HEK293 (cell line): Measurements from ENCODE around the gene COQ7.

Source experiments
- EGR2 ChIP-seq: fragments of 450-650 bp; formaldehyde crosslinking; IDR thresholded peaks from 2 replicates; pipeline ENCODE4 v1.5.1; 2016; ENCODE audit warnings: low read depth, missing biosample characterization, missing genetic modification characterization
- GFI1B ChIP-seq: fragments of 450-650 bp; formaldehyde crosslinking; IDR thresholded peaks from 2 replicates; pipeline ENCODE4 v1.5.1; 2016; ENCODE audit warnings: missing biosample characterization, missing genetic modification characterization
- HOXD13 ChIP-seq: sonication (generic); formaldehyde crosslinking; IDR thresholded peaks from 2 replicates; pipeline ENCODE4 v1.8.0; 2022; ENCODE audit warnings: missing genetic modification reagents, borderline replicate concordance
- MZF1 ChIP-seq: fragments of 450-650 bp; formaldehyde crosslinking; IDR thresholded peaks from 2 replicates; pipeline ENCODE4 v1.5.1; 2017; ENCODE audit warnings: missing biosample characterization, missing genetic modification characterization, borderline replicate concordance
- REST ChIP-seq: fragments of 450-650 bp; formaldehyde crosslinking; IDR thresholded peaks from 2 replicates; pipeline ENCODE4 v1.5.1; 2016; ENCODE audit warnings: missing biosample characterization, missing genetic modification characterization
- SALL2 ChIP-seq: fragments of 450-650 bp; formaldehyde crosslinking; IDR thresholded peaks from 2 replicates; pipeline ENCODE4 v1.5.0; 2017; ENCODE audit warnings: missing biosample characterization, mild to moderate bottlenecking, missing genetic modification characterization, borderline replicate concordance
- SP7 ChIP-seq: fragments of 450-650 bp; formaldehyde crosslinking; IDR thresholded peaks from 2 replicates; pipeline ENCODE4 v1.5.1; 2016; ENCODE audit warnings: missing biosample characterization, missing genetic modification characterization
- ZBTB17 ChIP-seq: fragments of 450-650 bp; formaldehyde crosslinking; IDR thresholded peaks from 2 replicates; pipeline ENCODE4 v1.5.1; 2016; ENCODE audit warnings: missing biosample characterization, missing genetic modification characterization
- ZBTB44 ChIP-seq: fragments of 450-650 bp; IDR thresholded peaks from 2 replicates; pipeline ENCODE4 v1.5.1; 2018; ENCODE audit warnings: missing biosample characterization, mild to moderate bottlenecking, missing genetic modification characterization
- ZNF10 ChIP-seq: fragments of 450-650 bp; formaldehyde crosslinking; IDR thresholded peaks from 2 replicates; pipeline ENCODE4 v1.5.1; 2017; ENCODE audit warnings: missing biosample characterization, missing genetic modification characterization
- ZNF146 ChIP-seq: fragments of 450-650 bp; formaldehyde crosslinking; IDR thresholded peaks from 2 replicates; pipeline ENCODE4 v1.5.1; 2016; ENCODE audit warnings: missing biosample characterization, missing genetic modification characterization
- ZNF221 ChIP-seq: fragments of 450-650 bp; formaldehyde crosslinking; IDR thresholded peaks from 2 replicates; pipeline ENCODE4 v1.5.1; 2017; ENCODE audit warnings: missing biosample characterization, missing genetic modification characterization, borderline replicate concordance
- ZNF280D ChIP-seq: fragments of 450-650 bp; formaldehyde crosslinking; IDR thresholded peaks from 2 replicates; pipeline ENCODE4 v1.5.1; 2016; ENCODE audit warnings: missing biosample characterization, missing genetic modification characterization
- ZNF354C ChIP-seq: fragments of 450-650 bp; formaldehyde crosslinking; IDR thresholded peaks from 2 replicates; pipeline ENCODE4 v1.5.1; 2016; ENCODE audit warnings: missing biosample characterization, missing genetic modification characterization, low read depth, borderline replicate concordance
- ZNF366 ChIP-seq: fragments of 450-650 bp; formaldehyde crosslinking; conservative IDR thresholded peaks from 2 replicates; pipeline ENCODE4 v1.5.1; 2016; ENCODE audit warnings: missing biosample characterization, missing genetic modification characterization
- ZNF391 ChIP-seq: fragments of 450-650 bp; formaldehyde crosslinking; IDR thresholded peaks from 2 replicates; pipeline ENCODE4 v1.5.1; 2016; ENCODE audit warnings: low read depth, missing biosample characterization, missing genetic modification characterization, borderline replicate concordance
- ZNF394 ChIP-seq: fragments of 450-650 bp; formaldehyde crosslinking; IDR thresholded peaks from 2 replicates; pipeline ENCODE4 v1.5.1; 2016; ENCODE audit warnings: missing biosample characterization, missing genetic modification characterization, mild to moderate bottlenecking, moderate library complexity, borderline replicate concordance
- ZNF423 ChIP-seq: fragments of 450-650 bp; formaldehyde crosslinking; IDR thresholded peaks from 2 replicates; pipeline ENCODE4 v1.5.1; 2016; ENCODE audit warnings: missing biosample characterization, missing genetic modification characterization
- ZNF426 ChIP-seq: fragments of 450-650 bp; formaldehyde crosslinking; IDR thresholded peaks from 2 replicates; pipeline ENCODE4 v1.5.1; 2017; ENCODE audit warnings: missing biosample characterization, missing genetic modification characterization, mild to moderate bottlenecking, inconsistent platforms, moderate library complexity
- ZNF449 ChIP-seq: fragments of 450-650 bp; formaldehyde crosslinking; IDR thresholded peaks from 2 replicates; pipeline ENCODE4 v1.5.1; 2017; ENCODE audit warnings: missing biosample characterization, mild to moderate bottlenecking, missing genetic modification characterization, moderate library complexity
- ZNF530 ChIP-seq: fragments of 450-650 bp; formaldehyde crosslinking; IDR thresholded peaks from 2 replicates; pipeline ENCODE4 v1.5.1; 2016; ENCODE audit warnings: low read depth, missing biosample characterization, missing genetic modification characterization
- ZNF580 ChIP-seq: fragments of 450-650 bp; formaldehyde crosslinking; IDR thresholded peaks from 2 replicates; pipeline ENCODE4 v1.5.1; 2016; ENCODE audit warnings: missing biosample characterization, missing genetic modification characterization
- ZNF600 ChIP-seq: fragments of 450-650 bp; formaldehyde crosslinking; IDR thresholded peaks from 2 replicates; pipeline ENCODE4 v1.5.1; 2016; ENCODE audit warnings: missing biosample characterization, missing genetic modification characterization
- ZNF626 ChIP-seq: fragments of 450-650 bp; sonication (Bioruptor Pico); formaldehyde crosslinking; IDR thresholded peaks from 2 replicates; pipeline ENCODE4 v1.5.1; 2018; ENCODE audit warnings: missing biosample characterization, missing genetic modification characterization, inconsistent platforms
- ZNF704 ChIP-seq: fragments of 450-650 bp; formaldehyde crosslinking; IDR thresholded peaks from 2 replicates; pipeline ENCODE4 v1.5.1; 2016; ENCODE audit warnings: missing biosample characterization, missing genetic modification characterization
- ZNF768 ChIP-seq: fragments of 450-650 bp; formaldehyde crosslinking; IDR thresholded peaks from 2 replicates; pipeline ENCODE4 v1.5.1; 2018; ENCODE audit warnings: missing biosample characterization, mild to moderate bottlenecking, missing genetic modification characterization
- ZNF843 ChIP-seq: fragments of 450-650 bp; formaldehyde crosslinking; IDR thresholded peaks from 2 replicates; pipeline ENCODE4 v1.5.1; 2016; ENCODE audit warnings: missing biosample characterization, missing genetic modification characterization
- ZSCAN23 ChIP-seq: fragments of 450-650 bp; formaldehyde crosslinking; IDR thresholded peaks from 2 replicates; pipeline ENCODE4 v1.5.1; 2016; ENCODE audit warnings: missing biosample characterization, missing genetic modification characterization

The COQ7 gene

GRCh38 chr16:19102187-19102872 lies 34.9 kb downstream of the COQ7 start (continued):
- TF ChIP-seq ZNF391 (tag by site-specific recombination) (peak; percentile 83; the same call in 1 of the 2 replicates), ZNF600 (tag by site-specific recombination) (peak; percentile 88), ZSCAN23 (tag by site-specific recombination) (peak; percentile 95), ZNF423 (tag by site-specific recombination) (no peak), MZF1 (tag by site-specific recombination) (peak; percentile 86), ZNF843 (tag by site-specific recombination) (peak; percentile 95), SALL2 (tag by site-specific recombination) (no peak), ZNF426 (tag by site-specific recombination) (no peak), ZNF10 (tag by site-specific recombination) (peak; percentile 28), ZNF768 (tag by site-specific recombination) (no peak), ZNF449 (tag by site-specific recombination) (peak; percentile 24; the same call in 1 of the 2 replicates), ZNF580 (tag by site-specific recombination) (peak; percentile 49), ZNF354C (tag by site-specific recombination) (no peak), ZNF394 (tag by site-specific recombination) (peak; percentile 61; the same call in 1 of the 2 replicates), ZNF626 (no peak), ZNF146 (tag by site-specific recombination) (peak; percentile 17; the same call in 1 of the 2 replicates), ZNF530 (tag by site-specific recombination) (no peak), ZBTB44 (tag by site-specific recombination) (peak; percentile 71; the same call in 1 of the 2 replicates), ZBTB17 (tag by site-specific recombination) (peak; percentile 86), ZNF366 (tag by site-specific recombination) (peak; percentile 79), SP7 (tag by site-specific recombination) (peak; percentile 91), ZNF280D (tag by site-specific recombination) (no peak), EGR2 (tag by site-specific recombination) (no peak), REST (0 out of 2 replicates have a peak, but pooled peaks have one; percentile 9), HOXD13 (no peak), ZNF704 (tag by site-specific recombination) (no peak), GFI1B (no peak), ZNF221 (tag by site-specific recombination) (no peak)
